MM.1S (cell line): ENCODE data around the gene FBXL13.
"Not testable (repeated sequence)": the region's sequence is repeated elsewhere in the genome, so short reads cannot be mapped to it uniquely, and the experiment has no call there.

Experiments
- DNase-seq: peaks from one replicate; pipeline ENCODE4 v3.0.0-alpha.2; 2015
- H2AFZ ChIP-seq: fragments of 300-600 bp; sonication (generic); 2 replicates; pipeline ENCODE4 v1.6.0; 2016; ENCODE audit warnings: antibody characterized with exemption, low read length
- H3F3A ChIP-seq: fragments of 300-600 bp; sonication (generic); 2 replicates; pipeline ENCODE4 v1.6.1; 2016; ENCODE audit warnings: mild to moderate bottlenecking, antibody characterized with exemption, low read length, moderate library complexity, mixed read lengths; ENCODE audit not compliant: insufficient read depth
- H3K27ac ChIP-seq: fragments of 300-600 bp; sonication (generic); 2 replicates; pipeline ENCODE4 v1.5.1; 2016; ENCODE audit warnings: mild to moderate bottlenecking, low read length
- H3K27me3 ChIP-seq: fragments of 300-600 bp; sonication (generic); replicated peaks from 2 replicates; pipeline ENCODE4 v1.6.0; 2016; ENCODE audit warnings: low read length; ENCODE audit not compliant: insufficient read depth
- H3K36me3 ChIP-seq: fragments of 300-600 bp; sonication (generic); replicated peaks from 2 replicates; pipeline ENCODE4 v1.6.1; 2016; ENCODE audit warnings: mild to moderate bottlenecking, low read length, mixed read lengths; ENCODE audit not compliant: insufficient read depth
- H3K4me1 ChIP-seq: fragments of 300-600 bp; sonication (generic); 2 replicates; pipeline ENCODE4 v1.6.1; 2016; ENCODE audit warnings: low read length, mixed read lengths
- H3K4me2 ChIP-seq: fragments of 300-600 bp; sonication (generic); 2 replicates; pipeline ENCODE4 v1.6.0; 2016; ENCODE audit warnings: low read depth, low read length
- H3K4me3 ChIP-seq: fragments of 300-600 bp; sonication (generic); 2 replicates; pipeline ENCODE4 v1.5.1; 2016; ENCODE audit warnings: low read length, mixed read lengths
- H3K79me2 ChIP-seq: fragments of 300-600 bp; sonication (generic); 2 replicates; pipeline ENCODE4 v1.6.1; 2016; ENCODE audit warnings: mixed run types, low read length, mixed read lengths
- H3K9ac ChIP-seq: fragments of 300-600 bp; sonication (generic); 2 replicates; pipeline ENCODE4 v1.6.1; 2016; ENCODE audit warnings: low read length, mixed read lengths
- H3K9me2 ChIP-seq: fragments of 300-600 bp; sonication (generic); replicated peaks from 2 replicates; pipeline ENCODE4 v1.6.1; 2016; ENCODE audit warnings: mild to moderate bottlenecking, low read length, mixed read lengths; ENCODE audit not compliant: insufficient read depth
- H3K9me3 ChIP-seq: fragments of 300-600 bp; sonication (generic); replicated peaks from 2 replicates; pipeline ENCODE4 v1.6.1; 2016; ENCODE audit warnings: mild to moderate bottlenecking, low read length, mixed read lengths; ENCODE audit not compliant: insufficient read depth
- H4K20me1 ChIP-seq: fragments of 300-600 bp; sonication (generic); 2 replicates; pipeline ENCODE4 v1.6.1; 2016; ENCODE audit warnings: mild to moderate bottlenecking, low read length, moderate library complexity, mixed read lengths; ENCODE audit not compliant: insufficient read depth
- EZH2 ChIP-seq: fragments of 300-600 bp; sonication (generic); optimal IDR thresholded peaks from 2 replicates; pipeline ENCODE3; 2017; ENCODE audit warnings: low read depth, mild to moderate bottlenecking, antibody characterized with exemption, low read length, mixed read lengths
- EZH2phosphoT487 ChIP-seq: fragments of 300-600 bp; sonication (generic); IDR thresholded peaks from 2 replicates; pipeline ENCODE4 v1.6.1; 2018; ENCODE audit warnings: antibody characterized with exemption, low read length
- TF ChIP-seq, protein P1 (sequence below): fragments of 300-600 bp; sonication (generic); IDR thresholded peaks from 2 replicates; pipeline ENCODE4 v1.5.1; 2016; ENCODE audit warnings: antibody characterized with exemption, low read length, mixed read lengths

Gene FBXL13

GRCh38 chr7:103101543-103101942 is 26.9 kb upstream of the FBXL13 start:
- no peak overlapping the region for H3K9ac ChIP-seq
- no peak overlapping the region for H3K4me2 ChIP-seq
- TF ChIP-seq EZH2phosphoT487 (no peak), EZH2 (no peak)
- TF ChIP-seq, protein P1, sequence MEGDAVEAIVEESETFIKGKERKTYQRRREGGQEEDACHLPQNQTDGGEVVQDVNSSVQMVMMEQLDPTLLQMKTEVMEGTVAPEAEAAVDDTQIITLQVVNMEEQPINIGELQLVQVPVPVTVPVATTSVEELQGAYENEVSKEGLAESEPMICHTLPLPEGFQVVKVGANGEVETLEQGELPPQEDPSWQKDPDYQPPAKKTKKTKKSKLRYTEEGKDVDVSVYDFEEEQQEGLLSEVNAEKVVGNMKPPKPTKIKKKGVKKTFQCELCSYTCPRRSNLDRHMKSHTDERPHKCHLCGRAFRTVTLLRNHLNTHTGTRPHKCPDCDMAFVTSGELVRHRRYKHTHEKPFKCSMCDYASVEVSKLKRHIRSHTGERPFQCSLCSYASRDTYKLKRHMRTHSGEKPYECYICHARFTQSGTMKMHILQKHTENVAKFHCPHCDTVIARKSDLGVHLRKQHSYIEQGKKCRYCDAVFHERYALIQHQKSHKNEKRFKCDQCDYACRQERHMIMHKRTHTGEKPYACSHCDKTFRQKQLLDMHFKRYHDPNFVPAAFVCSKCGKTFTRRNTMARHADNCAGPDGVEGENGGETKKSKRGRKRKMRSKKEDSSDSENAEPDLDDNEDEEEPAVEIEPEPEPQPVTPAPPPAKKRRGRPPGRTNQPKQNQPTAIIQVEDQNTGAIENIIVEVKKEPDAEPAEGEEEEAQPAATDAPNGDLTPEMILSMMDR: no peak
- H3K27ac ChIP-seq: no peak overlapping the region
- H3K27me3 ChIP-seq: no peaks in the 10 kb centered on the region
- no peak overlapping the region for H2AFZ ChIP-seq
- no peaks in the 10 kb centered on the region for H3K9me3 ChIP-seq
- H3K9me2 ChIP-seq: no peaks in the 10 kb centered on the region
- no peak for DNase-seq
- no peaks in the 10 kb centered on the region for H3F3A ChIP-seq
- no peaks in the 10 kb centered on the region for H3K4me1 ChIP-seq
- H3K79me2 ChIP-seq: no peaks in the 10 kb centered on the region
- no peaks in the 10 kb centered on the region for H3K36me3 ChIP-seq
- H4K20me1 ChIP-seq: no peaks in the 10 kb centered on the region
- H3K4me3 ChIP-seq: no peak overlapping the region

DNA sequence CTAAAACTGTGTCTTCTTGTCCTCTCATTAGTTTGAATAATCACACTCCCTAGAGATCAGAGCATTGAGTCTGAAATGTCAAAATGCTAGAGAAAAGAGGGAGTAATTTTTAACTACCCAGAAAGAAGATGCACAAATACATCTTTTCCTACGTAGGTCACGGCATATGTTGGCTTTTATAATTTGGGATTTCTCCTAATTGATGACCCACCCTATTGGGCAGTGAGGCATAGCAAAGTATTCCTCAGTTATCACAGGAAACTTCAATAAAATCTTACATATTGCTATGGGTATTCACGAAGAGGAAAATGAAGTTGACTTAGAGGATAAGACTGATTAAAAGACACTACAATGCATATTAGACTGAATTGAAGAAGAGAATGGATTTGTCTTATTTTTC is 25.8 kb upstream of the FBXL13 start:
- Histone ChIP-seq H4K20me1 (no peaks in the 10 kb centered on the region), H3K4me3 (no peak overlapping the region), H3F3A (no peaks in the 10 kb centered on the region), H3K27me3 (no peaks in the 10 kb centered on the region), H2AFZ (no peak overlapping the region), H3K9ac (no peak overlapping the region), H3K27ac (no peak overlapping the region), H3K4me1 (no peaks in the 10 kb centered on the region), H3K36me3 (no peaks in the 10 kb centered on the region), H3K4me2 (no peak overlapping the region), H3K9me2 (no peaks in the 10 kb centered on the region), H3K79me2 (no peaks in the 10 kb centered on the region), H3K9me3 (no peaks in the 10 kb centered on the region)
- no peak for TF ChIP-seq EZH2
- TF ChIP-seq EZH2phosphoT487: no peak
- TF ChIP-seq, protein P1: no peak
- DNase-seq: no peak

DNA sequence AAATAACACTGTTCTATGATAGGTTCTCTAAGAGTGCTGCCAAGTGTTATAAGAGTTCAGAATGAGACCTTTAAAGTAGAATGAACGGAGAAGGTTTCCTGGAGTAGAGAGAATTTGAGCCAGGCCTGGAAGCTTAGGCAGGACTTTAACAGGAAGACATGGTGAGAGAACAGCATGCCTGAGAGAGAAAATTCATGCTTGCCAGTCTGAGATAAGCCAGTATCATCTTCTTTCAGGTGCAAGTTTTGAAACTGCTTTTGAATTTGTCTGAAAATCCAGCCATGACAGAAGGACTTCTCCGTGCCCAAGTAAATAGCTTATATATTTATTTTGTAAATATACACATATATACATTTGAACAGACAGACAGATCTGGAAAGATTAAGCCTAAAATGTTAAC is 22.4 kb upstream of the FBXL13 start:
- Histone ChIP-seq H3K4me3 (no peak overlapping the region), H4K20me1 (no peaks in the 10 kb centered on the region), H3K27ac (no peak overlapping the region), H3K4me2 (no peak overlapping the region), H3K79me2 (no peaks in the 10 kb centered on the region), H3F3A (no peaks in the 10 kb centered on the region), H3K9me3 (no peaks in the 10 kb centered on the region), H3K36me3 (no peaks in the 10 kb centered on the region), H3K9me2 (no peaks in the 10 kb centered on the region), H3K27me3 (no peaks in the 10 kb centered on the region), H2AFZ (no peak overlapping the region), H3K9ac (no peak overlapping the region), H3K4me1 (no peaks in the 10 kb centered on the region)
- no peak for DNase-seq
- TF ChIP-seq EZH2phosphoT487: no peak
- TF ChIP-seq, protein P1: no peak
- no peak for TF ChIP-seq EZH2

GRCh38 chr7:103095558-103095957 is 21.0 kb upstream of the FBXL13 start:
- not testable (repeated sequence) for H3K79me2 ChIP-seq, H3K36me3 ChIP-seq, H3K27ac ChIP-seq, H2AFZ ChIP-seq, H3K9me2 ChIP-seq, H3K4me3 ChIP-seq, H3F3A ChIP-seq, DNase-seq, H4K20me1 ChIP-seq, H3K4me1 ChIP-seq, H3K27me3 ChIP-seq, H3K4me2 ChIP-seq, H3K9ac ChIP-seq, H3K9me3 ChIP-seq
